Choroid plexus epithelial cell (primary cell): Measurements from ENCODE around the gene HEXIM1.

ENCODE experiments used
- DNase-seq: peaks from one replicate; pipeline ENCODE4 v3.0.0-alpha.2; 2010; ENCODE audit warnings: low read depth
- H3K4me3 ChIP-seq: 2 replicates; pipeline ENCODE4 v1.5.1; 2011; ENCODE audit warnings: low read depth, mild to moderate bottlenecking, control low read depth, low read length, moderate library complexity
- TF ChIP-seq, protein P1 (sequence below): conservative IDR thresholded peaks from 2 replicates; pipeline ENCODE4 v1.5.1; 2011; ENCODE audit warnings: low read depth, mild to moderate bottlenecking, control low read depth, inconsistent platforms, low read length, moderate library complexity

HEXIM1 gene

DNA sequence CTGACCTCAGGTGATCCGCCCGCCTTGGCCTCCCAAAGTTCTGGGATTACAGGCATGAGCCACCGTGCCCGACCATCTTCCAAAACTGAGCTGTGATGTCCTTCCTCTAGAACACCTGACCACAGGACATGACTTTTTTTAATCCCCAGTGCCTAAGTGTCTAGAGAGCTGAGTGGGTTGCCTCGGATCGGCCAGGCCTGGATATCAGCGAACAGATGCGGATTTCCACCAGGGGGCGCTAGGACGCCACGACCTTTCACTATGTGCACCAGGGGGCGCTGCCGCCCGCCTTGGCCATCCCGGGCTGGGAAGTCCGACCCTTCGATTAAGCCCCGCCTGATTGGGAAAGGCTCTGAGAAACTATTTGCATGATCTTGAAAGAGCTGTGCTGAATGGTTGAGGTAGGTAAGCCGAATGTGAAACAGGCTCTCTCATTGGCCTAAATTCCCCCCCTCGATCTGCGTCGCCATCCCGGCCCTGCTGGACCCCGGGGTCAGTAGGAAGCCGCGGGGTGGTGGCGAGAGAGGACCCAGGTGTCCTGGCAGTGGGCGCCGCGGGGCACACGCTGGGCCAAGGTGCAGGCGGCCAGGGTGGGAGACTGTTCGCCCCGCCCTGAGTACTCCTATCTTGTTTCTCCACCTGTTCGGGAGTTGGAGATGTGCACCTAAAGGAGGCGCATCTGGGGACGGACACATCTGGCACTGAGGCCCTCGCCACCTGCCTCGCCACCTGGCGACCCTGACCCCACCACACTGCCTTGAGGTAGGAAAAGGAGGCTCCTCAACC is 12.9 kb upstream of the HEXIM1 start, which contains the start of gene ACBD4:
Gene ACBD4, plus strand, starts transcription at position 496 of the 786 bp plus-strand sequence. CDS start 458 bp downstream, outside the sequence.
- TF ChIP-seq, protein P1, sequence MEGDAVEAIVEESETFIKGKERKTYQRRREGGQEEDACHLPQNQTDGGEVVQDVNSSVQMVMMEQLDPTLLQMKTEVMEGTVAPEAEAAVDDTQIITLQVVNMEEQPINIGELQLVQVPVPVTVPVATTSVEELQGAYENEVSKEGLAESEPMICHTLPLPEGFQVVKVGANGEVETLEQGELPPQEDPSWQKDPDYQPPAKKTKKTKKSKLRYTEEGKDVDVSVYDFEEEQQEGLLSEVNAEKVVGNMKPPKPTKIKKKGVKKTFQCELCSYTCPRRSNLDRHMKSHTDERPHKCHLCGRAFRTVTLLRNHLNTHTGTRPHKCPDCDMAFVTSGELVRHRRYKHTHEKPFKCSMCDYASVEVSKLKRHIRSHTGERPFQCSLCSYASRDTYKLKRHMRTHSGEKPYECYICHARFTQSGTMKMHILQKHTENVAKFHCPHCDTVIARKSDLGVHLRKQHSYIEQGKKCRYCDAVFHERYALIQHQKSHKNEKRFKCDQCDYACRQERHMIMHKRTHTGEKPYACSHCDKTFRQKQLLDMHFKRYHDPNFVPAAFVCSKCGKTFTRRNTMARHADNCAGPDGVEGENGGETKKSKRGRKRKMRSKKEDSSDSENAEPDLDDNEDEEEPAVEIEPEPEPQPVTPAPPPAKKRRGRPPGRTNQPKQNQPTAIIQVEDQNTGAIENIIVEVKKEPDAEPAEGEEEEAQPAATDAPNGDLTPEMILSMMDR = peak; percentile 100
- peak; percentile 98 for DNase-seq
- peak within 1 kb of the TSS; percentile 68 for H3K4me3 ChIP-seq

DNA sequence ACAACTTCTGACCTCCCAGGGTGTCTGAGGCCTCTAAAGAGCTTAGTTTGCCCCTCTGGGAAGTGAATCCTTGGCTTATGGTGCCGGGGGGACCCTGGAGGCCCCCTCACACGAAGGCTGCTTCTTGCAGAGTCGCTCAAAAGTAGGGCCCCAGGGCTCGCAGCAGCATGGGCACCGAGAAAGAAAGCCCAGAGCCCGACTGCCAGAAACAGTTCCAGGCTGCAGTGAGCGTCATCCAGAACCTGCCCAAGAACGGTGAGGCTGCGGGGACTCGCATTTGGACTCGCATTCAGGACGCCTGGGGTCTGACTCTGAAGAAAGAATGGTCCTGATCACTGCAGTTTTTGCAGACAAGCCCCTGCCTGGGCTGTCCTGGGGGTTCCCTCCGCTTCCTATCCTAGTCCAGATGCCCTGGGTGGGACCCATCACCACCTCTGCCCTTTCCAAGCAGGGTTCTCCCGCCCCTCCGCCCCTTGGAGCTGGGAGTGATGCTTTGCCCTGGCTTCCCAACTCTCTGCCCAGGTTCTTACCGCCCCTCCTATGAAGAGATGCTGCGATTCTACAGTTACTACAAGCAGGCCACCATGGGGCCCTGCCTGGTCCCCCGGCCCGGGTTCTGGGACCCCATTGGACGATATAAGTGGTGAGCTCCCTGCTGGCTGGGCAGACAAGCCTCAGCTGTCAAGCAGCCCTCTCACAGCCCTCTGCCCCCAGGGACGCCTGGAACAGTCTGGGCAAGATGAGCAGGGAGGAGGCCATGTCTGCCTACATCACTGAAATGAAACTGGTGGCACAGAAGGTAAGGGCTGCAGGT is 12.1 kb upstream of the HEXIM1 start:
- TF ChIP-seq, protein P1 = no peak
- peak overlapping the region; percentile 68 for H3K4me3 ChIP-seq
- no peak for DNase-seq

DNA sequence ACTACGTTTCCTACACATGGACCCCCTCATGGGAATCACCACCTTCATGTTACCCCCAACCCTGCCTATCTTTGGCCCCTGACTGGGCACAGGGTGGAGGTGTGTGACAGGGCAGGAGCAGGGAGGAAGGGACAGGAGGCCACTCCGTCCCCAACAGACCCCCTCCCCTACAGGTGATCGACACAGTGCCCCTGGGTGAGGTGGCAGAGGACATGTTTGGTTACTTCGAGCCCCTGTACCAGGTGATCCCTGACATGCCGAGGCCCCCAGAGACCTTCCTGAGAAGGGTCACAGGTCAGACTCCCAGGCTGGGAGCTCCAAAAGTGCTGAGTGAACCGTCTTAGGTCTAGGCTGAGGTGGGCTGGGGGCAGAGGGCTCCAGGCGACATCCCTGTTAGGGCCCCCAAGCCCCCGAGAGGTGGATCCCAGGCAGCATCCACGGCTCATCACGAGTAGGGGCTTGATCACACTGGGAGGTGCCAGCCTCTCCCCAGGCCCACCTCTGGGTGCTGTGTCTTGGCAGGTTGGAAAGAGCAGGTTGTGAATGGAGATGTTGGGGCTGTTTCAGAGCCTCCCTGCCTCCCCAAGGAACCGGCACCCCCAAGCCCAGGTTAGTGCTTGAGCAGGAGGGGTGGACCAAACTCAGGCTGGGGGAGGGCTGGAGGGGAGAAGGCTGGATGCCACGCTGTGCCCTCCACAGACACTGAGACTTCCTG is 11.3 kb upstream of the HEXIM1 start:
- TF ChIP-seq, protein P1 = no peak
- H3K4me3 ChIP-seq = no peak overlapping the region
- no peak for DNase-seq

DNA sequence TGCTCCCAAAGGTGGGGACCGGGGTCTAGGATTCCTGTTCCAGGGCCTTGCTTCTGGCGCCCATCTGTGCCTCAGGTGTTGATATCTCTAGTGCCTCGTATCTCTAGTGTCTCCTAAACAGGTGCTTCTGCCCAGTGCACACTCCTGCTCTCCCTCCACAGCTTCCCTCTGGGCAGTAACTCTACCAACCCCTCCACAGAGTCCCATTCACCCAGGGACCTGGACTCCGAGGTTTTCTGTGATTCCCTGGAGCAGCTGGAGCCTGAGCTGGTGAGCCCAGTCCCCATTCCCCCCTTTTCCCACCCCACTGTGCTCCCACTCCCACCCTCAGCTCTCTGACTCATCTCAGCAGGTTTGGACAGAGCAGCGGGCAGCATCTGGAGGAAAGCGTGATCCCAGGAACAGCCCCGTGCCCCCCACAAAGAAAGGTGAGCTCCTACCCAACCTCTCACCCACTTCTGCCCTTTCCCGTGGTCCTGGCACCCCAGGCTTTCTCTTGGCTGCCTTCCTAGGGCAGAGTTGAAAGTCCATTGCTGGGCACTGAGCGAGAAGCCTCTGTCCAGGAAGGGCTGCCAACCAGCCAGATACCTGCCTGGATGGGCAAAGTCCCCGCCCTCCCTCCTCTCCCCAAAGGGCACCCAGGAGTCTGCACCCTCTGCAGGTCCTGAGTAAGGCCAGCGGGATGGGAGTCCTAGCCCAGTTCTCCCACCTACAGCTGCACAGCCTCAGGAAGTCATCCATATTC is 10.5 kb upstream of the HEXIM1 start:
- TF ChIP-seq, protein P1 = no peak
- DNase-seq = no peak
- H3K4me3 ChIP-seq = no peak overlapping the region

DNA sequence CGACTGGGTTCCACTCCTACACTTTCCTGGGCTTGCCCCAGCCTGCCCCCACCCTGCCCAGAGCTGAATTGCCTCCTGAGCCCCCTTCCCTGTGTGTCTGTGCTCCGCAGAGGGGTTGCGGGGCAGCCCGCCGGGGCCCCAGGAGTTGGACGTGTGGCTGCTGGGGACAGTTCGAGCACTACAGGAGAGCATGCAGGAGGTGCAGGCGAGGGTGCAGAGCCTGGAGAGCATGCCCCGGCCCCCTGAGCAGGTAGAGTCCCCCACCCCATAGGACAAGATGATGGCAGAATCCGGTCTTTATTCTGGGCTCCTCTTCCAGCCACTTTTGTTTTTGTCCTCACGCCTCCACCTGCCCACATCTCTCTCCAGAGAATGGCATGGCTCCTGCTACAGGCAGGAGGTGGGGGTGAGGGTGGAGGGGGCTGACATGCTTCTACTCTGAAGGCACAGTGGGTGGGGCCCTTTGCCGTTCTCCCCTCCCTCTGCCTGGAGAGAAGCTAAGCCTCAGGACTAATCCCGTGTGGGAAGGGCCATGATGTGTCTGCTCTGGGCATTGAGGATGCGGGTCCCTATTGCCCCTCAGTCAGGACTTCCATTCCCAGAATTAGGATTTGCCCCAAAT is 9.3 kb upstream of the HEXIM1 start:
- DNase-seq = no peak
- no peak overlapping the region for H3K4me3 ChIP-seq
- TF ChIP-seq, protein P1 = no peak

DNA sequence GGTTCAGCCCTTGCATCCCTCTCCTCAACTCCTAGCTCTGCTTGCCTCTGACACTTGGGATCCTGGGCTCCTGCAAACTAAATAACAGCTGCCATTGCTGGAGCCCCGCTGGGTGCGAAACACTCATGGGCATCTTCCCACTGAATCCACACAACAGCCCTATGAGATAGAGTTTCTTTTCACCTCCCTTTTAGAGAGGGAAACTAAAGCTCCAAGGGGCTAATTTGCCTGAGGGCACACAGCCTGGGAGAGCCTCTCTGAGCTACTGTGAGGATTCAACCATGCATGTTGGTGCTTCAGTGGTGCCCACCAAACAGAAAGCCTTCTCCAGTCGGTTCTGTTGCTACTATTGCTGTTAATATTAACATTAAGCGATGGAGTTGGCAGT is 8.7 kb upstream of the HEXIM1 start:
- no peak for DNase-seq
- H3K4me3 ChIP-seq = no peak overlapping the region
- TF ChIP-seq, protein P1 = no peak
